H9 (cell line): Measurements from ENCODE around the gene CFAP141. TPM values are rescaled to one million over a fixed set of nuclear protein-coding genes. Genes with fewer than 3 reads are reported as not detected.

Experiments used
- DNase-seq: peaks from one replicate; pipeline ENCODE4 v3.0.0-alpha.2; 2017
- H2AFZ ChIP-seq: one replicate; pipeline ENCODE4 v1.6.1; 2013; ENCODE audit warnings: mild to moderate bottlenecking, low read length, control low read depth, moderate library complexity
- H2AK5ac ChIP-seq: 2 replicates; pipeline ENCODE4 v1.6.1; 2013; ENCODE audit warnings: low read length, control low read depth, mixed read lengths; ENCODE audit not compliant: insufficient read length
- H2BK120ac ChIP-seq: one replicate; pipeline ENCODE4 v1.6.1; 2013; ENCODE audit warnings: low read depth, mild to moderate bottlenecking, low read length, control low read depth, inconsistent platforms; ENCODE audit not compliant: poor library complexity, severe bottlenecking
- H2BK12ac ChIP-seq: 2 replicates; pipeline ENCODE4 v1.6.1; 2013; ENCODE audit warnings: low read length, control low read depth, mixed read lengths, low read depth; ENCODE audit not compliant: insufficient read length
- H2BK15ac ChIP-seq: 2 replicates; pipeline ENCODE4 v1.6.1; 2013; ENCODE audit warnings: low read depth, low read length, control low read depth
- H2BK20ac ChIP-seq: one replicate; pipeline ENCODE4 v1.6.1; 2013; ENCODE audit warnings: low read depth, mild to moderate bottlenecking, low read length, control low read depth, inconsistent platforms; ENCODE audit not compliant: poor library complexity, severe bottlenecking
- H2BK5ac ChIP-seq: 2 replicates; pipeline ENCODE4 v1.6.1; 2013; ENCODE audit warnings: low read length, control low read depth, mixed read lengths; ENCODE audit not compliant: insufficient read length
- H3K14ac ChIP-seq: 2 replicates; pipeline ENCODE4 v1.6.1; 2013; ENCODE audit warnings: low read length, control low read depth; ENCODE audit not compliant: insufficient read depth
- H3K18ac ChIP-seq: 2 replicates; pipeline ENCODE4 v1.6.1; 2013; ENCODE audit warnings: low read depth, mild to moderate bottlenecking, mixed read lengths, low read length, control low read depth; ENCODE audit not compliant: insufficient read length
- H3K23ac ChIP-seq: 2 replicates; pipeline ENCODE4 v1.6.1; 2013; ENCODE audit warnings: low read length, control low read depth, mixed read lengths, low read depth; ENCODE audit not compliant: insufficient read length
- H3K23me2 ChIP-seq: 2 replicates; pipeline ENCODE4 v1.6.1; 2013; ENCODE audit warnings: low read depth, mild to moderate bottlenecking, mixed read lengths, low read length, control low read depth; ENCODE audit not compliant: insufficient read length, poor library complexity, severe bottlenecking
- H3K27ac ChIP-seq: 2 replicates; pipeline ENCODE4 v1.5.1; 2013; ENCODE audit warnings: low read length, control low read depth, mixed read lengths, low read depth; ENCODE audit not compliant: insufficient read length
- H3K27me3 ChIP-seq: 2 replicates; pipeline ENCODE4 v1.6.1; 2013; ENCODE audit warnings: low read length, control low read depth, inconsistent platforms; ENCODE audit not compliant: insufficient read depth
- H3K4ac ChIP-seq: 2 replicates; pipeline ENCODE4 v1.6.1; 2013; ENCODE audit warnings: low read depth, mild to moderate bottlenecking, control low read depth, inconsistent platforms, low read length, moderate library complexity
- H3K4me1 ChIP-seq: 2 replicates; pipeline ENCODE4 v1.6.1; 2013; ENCODE audit warnings: low read length, control low read depth, inconsistent platforms; ENCODE audit not compliant: insufficient read depth
- H3K4me2 ChIP-seq: 2 replicates; pipeline ENCODE4 v1.6.1; 2013; ENCODE audit warnings: low read length, control low read depth, mixed read lengths; ENCODE audit not compliant: insufficient read length, insufficient read depth
- H3K56ac ChIP-seq: 2 replicates; pipeline ENCODE4 v1.6.1; 2013; ENCODE audit warnings: low read depth, mild to moderate bottlenecking, mixed read lengths, low read length, control low read depth; ENCODE audit not compliant: insufficient read length
- H3K79me1 ChIP-seq: 2 replicates; pipeline ENCODE4 v1.6.1; 2013; ENCODE audit warnings: low read depth, mild to moderate bottlenecking, moderate library complexity, low read length, control low read depth, inconsistent platforms; ENCODE audit not compliant: insufficient read depth, poor library complexity, severe bottlenecking
- H3K79me2 ChIP-seq: 2 replicates; pipeline ENCODE4 v1.6.1; 2013; ENCODE audit warnings: low read length, control low read depth, inconsistent platforms; ENCODE audit not compliant: insufficient read depth
- H3K9ac ChIP-seq: 2 replicates; pipeline ENCODE4 v1.6.1; 2013; ENCODE audit warnings: low read length, control low read depth, mixed read lengths; ENCODE audit not compliant: insufficient read length; ENCODE audit errors: extremely low read depth
- H3K9me3 ChIP-seq: one replicate; pipeline ENCODE4 v1.6.1; 2013; ENCODE audit warnings: low read depth, low read length, inconsistent platforms; ENCODE audit not compliant: control insufficient read depth
- H3T11ph ChIP-seq: one replicate; pipeline ENCODE4 v1.6.1; 2013; ENCODE audit warnings: mild to moderate bottlenecking, low read length, control low read depth, inconsistent platforms
- H4K20me1 ChIP-seq: one replicate; pipeline ENCODE4 v1.6.1; 2013; ENCODE audit not compliant: control insufficient read depth, insufficient read length, insufficient read depth
- H4K5ac ChIP-seq: 2 replicates; pipeline ENCODE4 v1.6.1; 2013; ENCODE audit warnings: low read depth, mild to moderate bottlenecking, mixed read lengths, low read length, control low read depth; ENCODE audit not compliant: insufficient read length
- H4K8ac ChIP-seq: replicated peaks from 2 replicates; pipeline ENCODE4 v1.6.1; 2013; ENCODE audit warnings: low read length, control low read depth, mixed read lengths, low read depth; ENCODE audit not compliant: insufficient read length
- H4K91ac ChIP-seq: 2 replicates; pipeline ENCODE4 v1.6.1; 2013; ENCODE audit warnings: low read depth, mild to moderate bottlenecking, moderate library complexity, mixed read lengths, low read length, control low read depth; ENCODE audit not compliant: insufficient read length
- H3K27ac Mint-ChIP-seq, 3 experiments: 2 replicates in 2 of 3; 3 replicates in 1 of 3; pipeline ENCODE4 v1.8.0; 2020 to 2021; ENCODE audit warnings: mixed read lengths in 3 of 3, mild to moderate bottlenecking in 1 of 3, moderate library complexity in 1 of 3
- H3K27me3 Mint-ChIP-seq: 2 replicates; pipeline ENCODE4 v1.8.0; 2021; ENCODE audit warnings: low read depth, mild to moderate bottlenecking, moderate library complexity, mixed read lengths
- H3K36me3 Mint-ChIP-seq, 3 experiments: 2 replicates in 2 of 3; 3 replicates in 1 of 3; pipeline ENCODE4 v1.8.0; 2020 to 2021; ENCODE audit warnings: low read depth in 3 of 3, mixed read lengths in 3 of 3; ENCODE audit not compliant: insufficient read depth in 1 of 3
- H3K4me1 Mint-ChIP-seq, 2 experiments: 2 replicates each; pipeline ENCODE4 v1.8.0; 2020; ENCODE audit warnings: mixed read lengths in 2 of 2
- H3K4me3 Mint-ChIP-seq, 2 experiments: 2 replicates in 1 of 2; 3 replicates in 1 of 2; pipeline ENCODE4 v1.8.0; 2020 to 2021; ENCODE audit warnings: mild to moderate bottlenecking in 2 of 2, mixed read lengths in 2 of 2, moderate library complexity in 1 of 2
- H3K9me3 Mint-ChIP-seq, 2 experiments: 2 replicates in 1 of 2; 3 replicates in 1 of 2; pipeline ENCODE4 v1.8.0; 2020; ENCODE audit warnings: mild to moderate bottlenecking in 2 of 2, mixed read lengths in 2 of 2, moderate library complexity in 1 of 2
- WGBS: extraction: QIAGEN DNeasy Blood & Tissue Kit; methylation state at CpG from one replicate; pipeline ENCODE4 v1.1.7; 2013; ENCODE audit warnings: missing lambda C conversion rate, low lambda C conversion rate, mixed read lengths; ENCODE audit not compliant: insufficient read length; ENCODE audit errors: extremely low coverage; 5-methylcytosine and 5-hydroxymethylcytosine counted together
- total RNA-seq: library from RNA; stranded (reverse); gene quantifications from 2 replicates; pipeline ENCODE4 v1.2.1, GENCODE V29; 2021
- TF ChIP-seq, protein P1 (sequence below): fragments of 200-600 bp; sonication (generic); conservative IDR thresholded peaks from 3 replicates; pipeline ENCODE4 v1.8.0; 2021; ENCODE audit warnings: antibody characterized with exemption, mild to moderate bottlenecking

Gene CFAP141
- total RNA-seq, 1 experiment from 2014 or later = not detected

- Histone ChIP-seq H4K5ac (no peak overlapping the region), H3K27ac (no peak overlapping the region), H2BK15ac (no peak overlapping the region), H3K4me2 (peak overlapping the region; percentile 100), H2BK20ac (no peak overlapping the region), H3K23me2 (peaks cover 9% of the 10 kb centered on the region), H2AK5ac (no peak overlapping the region), H3K4ac (no peak overlapping the region), H3K14ac (no peak overlapping the region; the same call in 1 of the 2 replicates), H3K9me3 (no peaks in the 10 kb centered on the region), H2BK5ac (no peak overlapping the region), H4K91ac (no peak overlapping the region), H2BK120ac (no peak overlapping the region), H4K8ac (no peak overlapping the region), H2AFZ (no peak overlapping the region), H3K56ac (no peak overlapping the region), H3K9ac (peak overlapping the region; percentile 84), H4K20me1 (no peaks in the 10 kb centered on the region), H3K79me2 (peaks cover 53% of the 10 kb centered on the region), H3K27me3 (no peaks in the 10 kb centered on the region; the same call in 1 of the 2 replicates), H2BK12ac (no peak overlapping the region), H3K4me1 (peaks cover 8% of the 10 kb centered on the region; the same call in 1 of the 2 replicates), H3K18ac (no peak overlapping the region), H3K79me1 (peaks cover 7% of the 10 kb centered on the region), H3T11ph (no peak overlapping the region), H3K23ac (no peak overlapping the region)
- Mint-ChIP-seq H3K9me3 (no peaks in the 10 kb centered on the region; a peak in 2 of 5 replicates), H3K36me3 (peaks cover 30 to 46% (median 30%) of the 10 kb centered on the region in 3 experiments), H3K4me3 (peak overlapping the region; percentile 100), H3K27ac (peak overlapping the region; percentile 99 to 100 (median 100)), H3K27me3 (peaks cover 4% of the 10 kb centered on the region), H3K4me1 (peaks cover 64 to 79% of the 10 kb centered on the region in 2 experiments)
- TF ChIP-seq, protein P1, sequence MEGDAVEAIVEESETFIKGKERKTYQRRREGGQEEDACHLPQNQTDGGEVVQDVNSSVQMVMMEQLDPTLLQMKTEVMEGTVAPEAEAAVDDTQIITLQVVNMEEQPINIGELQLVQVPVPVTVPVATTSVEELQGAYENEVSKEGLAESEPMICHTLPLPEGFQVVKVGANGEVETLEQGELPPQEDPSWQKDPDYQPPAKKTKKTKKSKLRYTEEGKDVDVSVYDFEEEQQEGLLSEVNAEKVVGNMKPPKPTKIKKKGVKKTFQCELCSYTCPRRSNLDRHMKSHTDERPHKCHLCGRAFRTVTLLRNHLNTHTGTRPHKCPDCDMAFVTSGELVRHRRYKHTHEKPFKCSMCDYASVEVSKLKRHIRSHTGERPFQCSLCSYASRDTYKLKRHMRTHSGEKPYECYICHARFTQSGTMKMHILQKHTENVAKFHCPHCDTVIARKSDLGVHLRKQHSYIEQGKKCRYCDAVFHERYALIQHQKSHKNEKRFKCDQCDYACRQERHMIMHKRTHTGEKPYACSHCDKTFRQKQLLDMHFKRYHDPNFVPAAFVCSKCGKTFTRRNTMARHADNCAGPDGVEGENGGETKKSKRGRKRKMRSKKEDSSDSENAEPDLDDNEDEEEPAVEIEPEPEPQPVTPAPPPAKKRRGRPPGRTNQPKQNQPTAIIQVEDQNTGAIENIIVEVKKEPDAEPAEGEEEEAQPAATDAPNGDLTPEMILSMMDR = no peak
- DNase-seq = no peak
- WGBS = no CpG with 5 or more reads among the region's 6 CpGs
Measured at GRCh38 chr1:154181944-154182343, 24.2 kb downstream of the CFAP141 start.
